IMR-90 (cell line): ENCODE data around the gene GJA8. TPM values are rescaled to one million over a fixed set of nuclear protein-coding genes. Genes with fewer than 3 reads are reported as not detected.

Experiments
- ATAC-seq: fragments of 200-7000 bp; cut with Tn5 transposase; 2 replicates; pipeline ENCODE4 v1.9.1; 2020; ENCODE audit warnings: low read depth, mild to moderate bottlenecking, moderate library complexity
- BruUV-seq: library from RNA; stranded (reverse); fragments of 400-500 nt; replicated peaks from 2 replicates; lab custom pipeline; 2021; lab: Mats Ljungman, UMichigan
- CTCF ChIA-PET: fragments of 300-600 bp; formaldehyde crosslinking; extraction: SDS; loops from one replicate; lab custom pipeline; 2021; ENCODE audit warnings: antibody characterized with exemption; lab: Yijun Ruan, JAX
- POLR2A ChIA-PET: fragments of 300-600 bp; sonication (Branson Sonifier 250); formaldehyde crosslinking; loops from one replicate; lab custom pipeline; 2022; ENCODE audit warnings: antibody characterized with exemption; ENCODE audit not compliant: unreplicated experiment; lab: Charles Lee
- DNase-seq: peaks from one replicate; pipeline ENCODE4 v3.0.0; 2013
- H2AFZ ChIP-seq: replicated peaks from 2 replicates; pipeline ENCODE3; 2013; ENCODE audit warnings: low read length, mild to moderate bottlenecking; ENCODE audit not compliant: poor library complexity
- H2AK5ac ChIP-seq: 2 replicates; pipeline ENCODE4 v1.6.1; 2013; ENCODE audit warnings: low read depth, low read length, inconsistent platforms
- H2AK9ac ChIP-seq: replicated peaks from 2 replicates; pipeline ENCODE3; 2013; ENCODE audit warnings: mild to moderate bottlenecking, low read depth, low read length, moderate library complexity; ENCODE audit not compliant: poor library complexity
- H2BK120ac ChIP-seq: 2 replicates; pipeline ENCODE4 v1.6.1; 2013; ENCODE audit warnings: low read depth, low read length, inconsistent platforms
- H2BK15ac ChIP-seq: 3 replicates; pipeline ENCODE4 v1.6.1; 2013; ENCODE audit warnings: low read depth, low read length, inconsistent platforms
- H2BK20ac ChIP-seq: 2 replicates; pipeline ENCODE4 v1.6.1; 2013; ENCODE audit warnings: low read depth, mild to moderate bottlenecking, inconsistent platforms, low read length, moderate library complexity
- H2BK5ac ChIP-seq: 2 replicates; pipeline ENCODE4 v1.6.1; 2013; ENCODE audit warnings: mild to moderate bottlenecking, low read depth, low read length, inconsistent platforms; ENCODE audit not compliant: poor library complexity, severe bottlenecking
- H3K14ac ChIP-seq: replicated peaks from 2 replicates; pipeline ENCODE4 v1.6.1; 2013; ENCODE audit warnings: low read depth, low read length, inconsistent platforms
- H3K18ac ChIP-seq: 2 replicates; pipeline ENCODE4 v1.6.1; 2013; ENCODE audit warnings: low read depth, low read length, control low read depth
- H3K23ac ChIP-seq: 2 replicates; pipeline ENCODE4 v1.6.1; 2013; ENCODE audit warnings: low read depth, low read length, inconsistent platforms
- H3K27ac ChIP-seq: 2 replicates; pipeline ENCODE4 v1.5.1; 2013; ENCODE audit warnings: mild to moderate bottlenecking, control low read depth, low read length; ENCODE audit not compliant: insufficient read depth
- H3K27me3 ChIP-seq: 2 replicates; pipeline ENCODE4 v1.6.1; 2013; ENCODE audit warnings: low read length; ENCODE audit not compliant: control insufficient read depth, insufficient read depth
- H3K36me3 ChIP-seq: 2 replicates; pipeline ENCODE4 v1.6.1; 2013; ENCODE audit warnings: low read length, mixed read lengths; ENCODE audit not compliant: control insufficient read depth, insufficient read depth
- H3K4ac ChIP-seq: 2 replicates; pipeline ENCODE4 v1.6.1; 2013; ENCODE audit warnings: low read depth, low read length, inconsistent platforms
- H3K4me1 ChIP-seq: 2 replicates; pipeline ENCODE4 v1.6.1; 2013; ENCODE audit warnings: low read length, mixed read lengths; ENCODE audit not compliant: control insufficient read depth, insufficient read depth
- H3K4me2 ChIP-seq: 2 replicates; pipeline ENCODE4 v1.6.1; 2013; ENCODE audit warnings: low read depth, mild to moderate bottlenecking, control low read depth, low read length, moderate library complexity
- H3K4me3 ChIP-seq: 2 replicates; pipeline ENCODE4 v1.5.1; 2013; ENCODE audit warnings: low read depth, mild to moderate bottlenecking, control low read depth, low read length, moderate library complexity; ENCODE audit not compliant: insufficient read depth
- H3K56ac ChIP-seq: 2 replicates; pipeline ENCODE4 v1.6.1; 2013; ENCODE audit warnings: low read length, inconsistent platforms; ENCODE audit not compliant: insufficient read depth; ENCODE audit errors: extremely low read depth
- H3K79me1 ChIP-seq, 2 experiments: 2 replicates each; pipeline ENCODE4 v1.6.1; 2013; ENCODE audit warnings: low read length in 2 of 2, inconsistent platforms in 1 of 2, low read depth in 1 of 2
- H3K9ac ChIP-seq: 2 replicates; pipeline ENCODE4 v1.6.1; 2013; ENCODE audit warnings: low read depth, low read length, control low read depth
- H3K9me1 ChIP-seq: 2 replicates; pipeline ENCODE4 v1.6.1; 2013; ENCODE audit warnings: low read length, inconsistent platforms; ENCODE audit not compliant: insufficient read depth
- H3K9me3 ChIP-seq: 2 replicates; pipeline ENCODE4 v1.6.1; 2013; ENCODE audit warnings: low read length; ENCODE audit not compliant: control insufficient read depth, insufficient read depth
- H4K20me1 ChIP-seq: 2 replicates; pipeline ENCODE4 v1.6.1; 2013; ENCODE audit warnings: low read length, inconsistent platforms; ENCODE audit not compliant: insufficient read depth
- H4K5ac ChIP-seq: 2 replicates; pipeline ENCODE4 v1.6.1; 2013; ENCODE audit warnings: mild to moderate bottlenecking, low read depth, low read length, control low read depth
- H4K8ac ChIP-seq, 2 experiments: 2 replicates each; pipeline ENCODE4 v1.6.1; 2013; ENCODE audit warnings: low read depth in 2 of 2, low read length in 2 of 2, control low read depth in 1 of 2, inconsistent platforms in 1 of 2
- H4K91ac ChIP-seq: 2 replicates; pipeline ENCODE4 v1.6.1; 2013; ENCODE audit warnings: low read depth, low read length, inconsistent platforms; ENCODE audit not compliant: insufficient read depth
- RAD21 ChIP-seq: IDR thresholded peaks from 2 replicates; pipeline ENCODE4 v1.6.1; 2012; ENCODE audit warnings: low read length, improper control_type of control experiment
- SMC3 ChIP-seq: fragments of 150-350 bp; IDR thresholded peaks from 2 replicates; pipeline ENCODE4 v1.6.1; 2016; ENCODE audit warnings: low read depth, mild to moderate bottlenecking, antibody characterized with exemption, low read length, moderate library complexity
- WGBS, 2 experiments: methylation state at CpG; one replicate each; pipeline versions ENCODE4 v1.1.5 to v1.1.7; 2013; ENCODE audit warnings: missing lambda C conversion rate in 2 of 2; ENCODE audit not compliant: insufficient read length in 1 of 2; ENCODE audit errors: extremely low coverage in 2 of 2; 5-methylcytosine and 5-hydroxymethylcytosine counted together
- dilution Hi-C: fragments of 300-500 bp; cut with HindIII; formaldehyde crosslinking; loops from one replicate; pipeline ENCODE4 v1.14.3; 2018; ENCODE audit warnings: low sequenced_read_pairs; ENCODE audit not compliant: unreplicated experiment
- in situ Hi-C: fragments of 300-500 bp; cut with MboI; formaldehyde crosslinking; loops from 3 replicates; pipeline ENCODE4 v1.14.3; 2019; ENCODE audit warnings: low sequenced_read_pairs, inconsistent platforms, mixed read lengths
- intact Hi-C: fragments of 100-400 bp; cut with micrococcal nuclease; formaldehyde crosslinking; loops from 2 replicates; pipeline ENCODE4 v1.10.0; 2022
- polyA plus RNA-seq, 3 experiments: library from polyadenylated mRNA; depleted of rRNA; stranded (reverse); fragments of >200 nt; gene quantifications; 2 replicates each; pipeline ENCODE4 v1.2.3, GENCODE V29; 2012; ENCODE audit warnings: low replicate concordance in 1 of 3
- total RNA-seq: library from RNA; depleted of rRNA; stranded (reverse); fragments of >200 nt; gene quantifications from 2 replicates; pipeline ENCODE4 v1.2.3, GENCODE V29; 2012
- TF ChIP-seq, protein P1 (sequence below): conservative IDR thresholded peaks from 2 replicates; pipeline ENCODE4 v1.5.1; 2012; ENCODE audit warnings: mild to moderate bottlenecking, low read depth, low read length, improper control_type of control experiment
- TF ChIP-seq, protein P2 (sequence below): fragments of 150-350 bp; IDR thresholded peaks from 2 replicates; pipeline ENCODE4 v1.6.1; 2017; ENCODE audit warnings: mild to moderate bottlenecking, antibody characterized with exemption, low read length, low read depth

Gene GJA8
- total and polyA plus RNA-seq, 2 of the 4 experiments (the other 2 are of a cell fraction) = not detected

- CTCF ChIA-PET = no interaction called here
- Histone ChIP-seq H4K8ac (no peak overlapping the region), H4K5ac (no peak overlapping the region), H3K4me2 (no peak overlapping the region), H3K27me3 (peaks cover 4% of the 10 kb centered on the region), H2BK5ac (no peak overlapping the region), H4K20me1 (no peaks in the 10 kb centered on the region), H2BK120ac (no peak overlapping the region), H3K36me3 (no peaks in the 10 kb centered on the region), H3K56ac (no peak overlapping the region), H3K27ac (no peak overlapping the region), H2BK20ac (no peak overlapping the region), H3K4me1 (no peaks in the 10 kb centered on the region), H3K4ac (no peak overlapping the region), H3K18ac (no peak overlapping the region), H2AK5ac (no peak overlapping the region), H3K9me3 (no peaks in the 10 kb centered on the region), H2AK9ac (no peak overlapping the region), H3K14ac (no peak overlapping the region), H3K79me1 (no peaks in the 10 kb centered on the region), H3K4me3 (no peak overlapping the region), H3K23ac (no peak overlapping the region), H2AFZ (peak overlapping the region; percentile 5), H3K9ac (no peak overlapping the region), H3K9me1 (no peaks in the 10 kb centered on the region), H2BK15ac (no peak overlapping the region), H4K91ac (no peak overlapping the region)
- in situ Hi-C loops = loop anchor here (10.0 to 25.0 kb wide), 2 partner anchors 255 to 403 kb away; no protein-coding TSS in a partner anchor
- intact Hi-C loops = loop anchor here (2.0 to 5.0 kb wide), 2 partner anchors 189 to 498 kb away; no protein-coding TSS in a partner anchor
- ATAC-seq (peak; percentile 77), DNase-seq (peak; percentile 29)
- POLR2A ChIA-PET = no interaction called here
- TF ChIP-seq, protein P1, sequence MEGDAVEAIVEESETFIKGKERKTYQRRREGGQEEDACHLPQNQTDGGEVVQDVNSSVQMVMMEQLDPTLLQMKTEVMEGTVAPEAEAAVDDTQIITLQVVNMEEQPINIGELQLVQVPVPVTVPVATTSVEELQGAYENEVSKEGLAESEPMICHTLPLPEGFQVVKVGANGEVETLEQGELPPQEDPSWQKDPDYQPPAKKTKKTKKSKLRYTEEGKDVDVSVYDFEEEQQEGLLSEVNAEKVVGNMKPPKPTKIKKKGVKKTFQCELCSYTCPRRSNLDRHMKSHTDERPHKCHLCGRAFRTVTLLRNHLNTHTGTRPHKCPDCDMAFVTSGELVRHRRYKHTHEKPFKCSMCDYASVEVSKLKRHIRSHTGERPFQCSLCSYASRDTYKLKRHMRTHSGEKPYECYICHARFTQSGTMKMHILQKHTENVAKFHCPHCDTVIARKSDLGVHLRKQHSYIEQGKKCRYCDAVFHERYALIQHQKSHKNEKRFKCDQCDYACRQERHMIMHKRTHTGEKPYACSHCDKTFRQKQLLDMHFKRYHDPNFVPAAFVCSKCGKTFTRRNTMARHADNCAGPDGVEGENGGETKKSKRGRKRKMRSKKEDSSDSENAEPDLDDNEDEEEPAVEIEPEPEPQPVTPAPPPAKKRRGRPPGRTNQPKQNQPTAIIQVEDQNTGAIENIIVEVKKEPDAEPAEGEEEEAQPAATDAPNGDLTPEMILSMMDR = peak; percentile 34
- TF ChIP-seq, protein P2, sequence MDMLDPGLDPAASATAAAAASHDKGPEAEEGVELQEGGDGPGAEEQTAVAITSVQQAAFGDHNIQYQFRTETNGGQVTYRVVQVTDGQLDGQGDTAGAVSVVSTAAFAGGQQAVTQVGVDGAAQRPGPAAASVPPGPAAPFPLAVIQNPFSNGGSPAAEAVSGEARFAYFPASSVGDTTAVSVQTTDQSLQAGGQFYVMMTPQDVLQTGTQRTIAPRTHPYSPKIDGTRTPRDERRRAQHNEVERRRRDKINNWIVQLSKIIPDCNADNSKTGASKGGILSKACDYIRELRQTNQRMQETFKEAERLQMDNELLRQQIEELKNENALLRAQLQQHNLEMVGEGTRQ = no peak
- TF ChIP-seq RAD21 = peak; percentile 46
- peak; percentile 26; the same call in 1 of the 2 replicates for TF ChIP-seq SMC3
- dilution Hi-C loops = no loop called here
- WGBS, 2 experiments = no CpG with 5 or more reads among the region's 12 CpGs
- BruUV-seq = no TSS peak
Measured at GRCh38 chr1:147890177-147890790, 12.3 kb upstream of the GJA8 start.
